GM21619 (cell line): Measurements from ENCODE around the gene PLAAT4.
"Not testable (repeated sequence)": the region's sequence is repeated elsewhere in the genome, so short reads cannot be mapped to it uniquely, and the experiment has no call there.

Experiments
- ATAC-seq: cut with Tn5 transposase; IDR thresholded peaks from one replicate; pipeline ENCODE4 v1.9.1; 2021; ENCODE audit not compliant: unreplicated experiment

The PLAAT4 gene

GRCh38 chr11:63510360-63511047, 26.1 kb upstream of the PLAAT4 start:
- no peak for ATAC-seq

DNA sequence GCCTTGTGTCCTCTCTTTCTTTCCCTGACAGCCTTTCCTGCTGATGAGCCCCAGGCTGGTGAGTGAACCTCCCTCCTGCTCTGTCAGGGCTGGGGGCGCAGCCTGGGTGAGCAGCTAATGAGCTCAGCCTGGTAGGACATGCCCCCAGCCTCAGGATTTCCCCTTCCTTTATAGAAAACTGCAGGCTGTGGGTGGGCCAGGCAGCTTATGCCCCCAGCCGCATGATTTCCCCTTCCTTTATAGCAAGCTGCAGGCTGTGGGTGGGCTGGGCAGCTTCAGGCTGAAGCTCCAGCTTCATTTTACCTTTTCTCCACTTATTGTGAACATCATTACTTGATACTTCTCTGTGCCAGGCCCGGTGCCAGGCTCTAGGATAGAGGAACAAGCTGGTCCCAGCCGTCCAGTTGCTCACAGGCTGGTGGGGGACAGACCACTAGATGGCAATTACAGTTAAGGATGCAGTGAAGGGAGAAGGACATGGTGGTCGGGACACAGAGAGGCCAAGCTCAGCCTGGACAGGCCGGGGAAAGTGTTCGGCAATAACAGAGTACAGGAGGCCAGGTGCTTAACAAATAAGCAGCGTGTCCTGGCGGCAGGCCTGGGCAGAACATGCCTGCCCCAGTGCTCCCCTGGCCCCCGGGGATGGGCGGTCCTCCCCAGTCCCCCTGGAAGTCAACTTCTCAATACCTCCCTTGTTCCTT, 25.4 kb upstream of the PLAAT4 start:
- no peak for ATAC-seq

- no peak for ATAC-seq
Measured at GRCh38 chr11:63512816-63513215, 23.8 kb upstream of the PLAAT4 start.

DNA sequence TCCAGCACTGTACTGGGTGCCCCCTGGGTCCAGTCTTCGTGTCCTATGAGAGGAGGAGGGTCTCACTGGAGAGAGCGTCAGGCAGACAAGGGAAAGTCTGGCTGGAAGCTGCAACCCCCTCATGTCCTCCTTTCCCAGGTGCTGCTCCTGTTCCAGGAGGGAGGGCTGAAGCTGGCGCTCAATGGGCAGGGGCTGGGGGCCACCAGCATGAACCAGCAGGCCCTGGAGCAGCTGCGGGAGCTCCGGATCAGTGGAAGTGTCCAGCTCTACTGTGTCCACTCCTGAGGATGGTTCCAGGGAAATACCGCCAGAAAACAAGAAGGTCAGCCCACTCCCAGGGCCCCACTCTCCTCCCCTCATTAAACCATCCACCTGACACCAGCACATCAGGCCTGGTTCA, 20.5 kb upstream of the PLAAT4 start:
- ATAC-seq: no peak

DNA sequence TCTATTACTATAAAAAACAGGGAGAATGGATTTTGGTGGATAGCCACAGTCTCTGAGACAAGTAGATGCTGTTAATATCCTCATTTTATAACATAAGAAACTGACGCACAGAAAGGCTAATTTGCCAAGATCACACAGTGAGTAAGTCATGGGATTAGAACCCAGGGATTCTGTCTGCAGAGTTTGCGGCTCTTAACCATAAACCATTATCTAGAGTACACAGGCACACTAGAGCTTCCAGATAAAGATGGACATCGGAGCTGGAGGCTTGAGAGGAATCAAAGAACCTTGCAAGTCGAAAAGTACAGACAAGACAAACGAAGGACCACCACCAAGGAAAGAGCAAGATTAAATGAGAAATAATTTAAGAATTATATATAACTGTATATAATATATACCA, 19.5 kb upstream of the PLAAT4 start:
- ATAC-seq: no peak

- no peak for ATAC-seq
Measured at GRCh38 chr11:63518548-63518947, 18.1 kb upstream of the PLAAT4 start.

- no peak for ATAC-seq
Measured at GRCh38 chr11:63520606-63521170, 15.9 kb upstream of the PLAAT4 start.

DNA sequence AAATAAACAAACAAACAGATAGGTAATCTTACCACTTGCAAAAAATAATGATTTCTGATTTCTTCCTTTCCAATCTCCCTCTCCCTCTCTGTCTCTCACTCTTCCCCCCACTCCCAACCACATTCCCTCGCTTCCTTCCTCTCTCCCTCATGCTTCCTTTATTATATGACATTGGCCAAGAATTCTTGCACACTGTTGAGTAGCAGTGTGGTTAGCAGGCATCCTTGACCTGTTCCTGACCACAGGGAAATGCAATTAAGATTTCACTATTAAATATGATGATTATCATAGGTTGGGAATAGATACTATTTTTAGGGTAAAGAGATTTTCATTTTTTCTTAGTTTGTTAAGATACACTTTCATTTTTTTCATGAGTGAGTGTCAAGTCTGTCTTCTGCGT, 14.7 kb upstream of the PLAAT4 start:
- no peak for ATAC-seq

GRCh38 chr11:63523151-63523550, 13.5 kb upstream of the PLAAT4 start:
- no peak for ATAC-seq

GRCh38 chr11:63527667-63528066, 8.9 kb upstream of the PLAAT4 start:
- no peak for ATAC-seq

GRCh38 chr11:63528156-63528555, 8.5 kb upstream of the PLAAT4 start:
- ATAC-seq: not testable (repeated sequence)

GRCh38 chr11:63528729-63529278, 7.8 kb upstream of the PLAAT4 start:
- ATAC-seq: not testable (repeated sequence)

DNA sequence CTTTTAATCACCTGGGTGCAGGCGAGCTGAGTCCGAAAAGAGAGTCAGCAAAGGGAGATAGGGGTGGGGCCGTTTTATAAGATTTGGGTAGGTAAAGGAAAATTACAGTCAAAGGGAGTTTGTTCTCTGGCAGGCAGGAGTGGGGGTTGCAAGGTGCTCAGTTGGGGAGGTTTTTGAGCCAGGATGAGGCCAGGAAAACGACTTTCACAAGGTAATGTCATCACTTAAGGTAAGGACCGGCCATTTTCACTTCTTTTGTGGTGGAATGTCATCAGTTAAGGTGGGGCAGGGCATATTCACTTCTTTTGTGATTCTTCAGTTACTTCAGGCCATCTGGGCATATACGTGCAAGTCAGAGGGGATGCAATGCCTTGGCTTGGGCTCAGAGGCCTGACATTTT, 7.2 kb upstream of the PLAAT4 start:
- ATAC-seq: not testable (repeated sequence)

- ATAC-seq: no peak
Measured at GRCh38 chr11:63530021-63530420, 6.6 kb upstream of the PLAAT4 start.

DNA sequence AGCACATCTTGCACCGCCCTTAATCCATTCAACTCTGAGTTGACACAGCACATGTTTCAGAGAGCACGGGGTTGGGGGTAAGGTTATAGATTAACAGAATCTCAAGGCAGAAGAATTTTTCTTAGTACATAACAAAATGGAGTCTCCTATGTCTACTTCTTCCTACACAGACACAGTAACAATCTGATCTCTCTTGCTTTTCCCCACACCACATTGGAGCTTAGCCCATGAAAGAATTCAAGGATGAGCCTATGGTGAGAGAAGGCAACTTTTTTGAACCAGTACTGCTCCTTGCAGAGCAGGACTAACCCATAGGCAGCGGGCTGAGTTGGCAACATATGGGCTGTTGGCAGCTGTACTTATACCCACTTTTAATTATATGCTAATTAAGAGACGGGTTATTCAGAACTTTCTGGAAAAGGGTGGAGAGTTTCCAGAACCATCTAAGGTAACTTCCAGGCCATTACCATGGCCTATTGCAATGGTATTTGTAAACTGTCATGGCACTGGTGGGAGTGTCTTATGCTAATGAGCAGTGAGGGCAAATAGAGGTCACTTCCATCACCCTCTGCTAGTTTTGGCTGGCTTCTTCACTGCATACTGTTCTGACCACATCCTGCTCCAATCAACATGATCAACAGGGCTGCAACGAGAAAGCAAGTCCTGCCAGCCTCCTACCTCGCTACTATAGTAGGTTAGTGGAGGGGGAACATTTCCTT, 5.4 kb upstream of the PLAAT4 start:
- peak; percentile 83 for ATAC-seq

GRCh38 chr11:63532117-63532516, 4.5 kb upstream of the PLAAT4 start:
- no peak for ATAC-seq

- ATAC-seq: no peak
Measured at GRCh38 chr11:63532799-63533475, 3.7 kb upstream of the PLAAT4 start.

DNA sequence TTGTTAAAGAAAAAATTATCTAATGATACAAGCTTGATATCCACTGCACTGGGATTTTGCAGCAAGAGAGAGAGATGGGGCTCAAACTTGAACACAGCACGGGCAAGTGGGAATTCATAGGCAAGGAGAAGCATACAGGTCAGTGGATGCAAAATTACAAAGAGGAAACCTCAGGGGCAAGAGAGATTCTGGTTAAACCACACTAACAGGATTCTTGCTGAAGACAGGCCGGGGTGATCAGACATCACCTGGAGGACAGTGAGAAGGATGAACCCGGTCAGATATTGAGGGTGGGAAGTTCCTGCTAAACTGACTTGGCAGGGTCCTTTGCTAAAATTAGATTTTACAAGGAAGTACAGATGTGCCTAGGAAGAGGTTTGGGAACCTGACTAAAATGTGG, 2.5 kb upstream of the PLAAT4 start:
- ATAC-seq: no peak

- ATAC-seq: peak; percentile 39
Measured at GRCh38 chr11:63534895-63535461, 1.6 kb upstream of the PLAAT4 start.

DNA sequence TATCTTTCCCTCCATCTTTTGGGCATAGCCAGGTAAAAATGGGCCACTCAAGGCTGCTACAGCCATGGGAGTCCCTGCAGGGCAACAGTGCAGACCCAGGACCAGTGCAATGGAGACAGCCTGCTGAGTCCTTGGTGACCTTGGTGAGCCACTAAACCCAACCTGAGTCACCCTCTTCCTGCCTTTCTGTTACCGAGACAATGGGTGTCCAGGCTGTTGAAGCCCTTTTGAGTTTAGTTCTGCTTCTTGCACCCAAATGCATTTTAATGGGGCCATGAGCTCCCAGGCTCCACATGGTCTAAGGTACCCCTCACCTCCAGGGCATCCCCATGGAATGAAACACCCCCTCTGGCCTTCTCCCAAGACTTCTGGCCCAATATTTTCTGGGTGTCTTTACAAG, 874 bp upstream of the PLAAT4 start:
- ATAC-seq: no peak
